Measurements from ENCODE around the gene GABRG3. TPM values are rescaled to one million over a fixed set of nuclear protein-coding genes. Genes with fewer than 3 reads are reported as not detected.

Gene GABRG3
- total RNA-seq, 4 donors from 2014 or later, result 0.67 to 3.0 TPM; not detected in 2

GRCh38 chr15:27064080-27064479 lies 93.1 kb downstream of the GABRG3 start:
- no peaks in the 10 kb centered on the region for H3K27me3 ChIP-seq
- no peaks in the 10 kb centered on the region for H3K4me1 ChIP-seq
- H3K4me3 ChIP-seq (replicated peaks in 1 of 3), result no peak overlapping the region
- TF ChIP-seq CTCF (IDR thresholded peaks at IDR 0.05) (no peak), POLR2A (IDR thresholded peaks at IDR 0.05) (no peak)
- no peaks in the 10 kb centered on the region for H3K9me3 ChIP-seq
- H3K36me3 ChIP-seq, result no peaks in the 10 kb centered on the region
- H3K27ac ChIP-seq, result no peak overlapping the region
- intact Hi-C loops (cut with DNase I), result no loop called here
- no peak for DNase-seq
- 94 to 96% methylated on average over 12 of the region's 12 CpGs for whole genome bisulfite sequencing, 2 donors

- WGBS, 2 donors, result 73 to 79% methylated on average over 7 of the region's 7 CpGs
- Histone ChIP-seq H3K27me3 (no peaks in the 10 kb centered on the region), H3K9me3 (no peaks in the 10 kb centered on the region), H3K36me3 (no peaks in the 10 kb centered on the region), H3K4me3 (replicated peaks in 1 of 3) (no peak overlapping the region), H3K27ac (no peak overlapping the region), H3K4me1 (no peaks in the 10 kb centered on the region)
- TF ChIP-seq CTCF (IDR thresholded peaks at IDR 0.05), result no peak
- no peak for TF ChIP-seq POLR2A (IDR thresholded peaks at IDR 0.05)
- no peak for DNase-seq
- intact Hi-C loops (cut with DNase I), result no loop called here
These were observed 94.2 kb downstream of the GABRG3 start for GRCh38 chr15:27065151-27065550.

- DNase-seq, result no peak
- no peaks in the 10 kb centered on the region for H3K27me3 ChIP-seq
- no peak overlapping the region for H3K27ac ChIP-seq
- H3K9me3 ChIP-seq, result no peaks in the 10 kb centered on the region
- no peaks in the 10 kb centered on the region for H3K36me3 ChIP-seq
- no peaks in the 10 kb centered on the region for H3K4me1 ChIP-seq
- 93% methylated on average over 4 of the region's 4 CpGs for WGBS, 2 donors
- no peak overlapping the region for H3K4me3 ChIP-seq (replicated peaks in 1 of 3)
- TF ChIP-seq POLR2A (IDR thresholded peaks at IDR 0.05) (no peak), CTCF (IDR thresholded peaks at IDR 0.05) (no peak)
- intact Hi-C loops (cut with DNase I), result no loop called here
These were observed 94.8 kb downstream of the GABRG3 start for GRCh38 chr15:27065785-27066184.

- intact Hi-C loops (cut with DNase I), result no loop called here
- Histone ChIP-seq H3K4me3 (replicated peaks in 1 of 3) (no peak overlapping the region), H3K27me3 (no peaks in the 10 kb centered on the region), H3K36me3 (no peaks in the 10 kb centered on the region), H3K9me3 (no peaks in the 10 kb centered on the region), H3K4me1 (no peaks in the 10 kb centered on the region), H3K27ac (no peak overlapping the region)
- DNase-seq, result no peak
- WGBS, 2 donors, result 76 to 84% methylated on average over 2 of the region's 2 CpGs
- TF ChIP-seq CTCF (IDR thresholded peaks at IDR 0.05), result no peak
- TF ChIP-seq POLR2A (IDR thresholded peaks at IDR 0.05), result no peak
These were observed 95.5 kb downstream of the GABRG3 start for GRCh38 chr15:27066446-27066845.

- TF ChIP-seq CTCF (IDR thresholded peaks at IDR 0.05) (no peak), POLR2A (IDR thresholded peaks at IDR 0.05) (no peak)
- H3K9me3 ChIP-seq, result no peaks in the 10 kb centered on the region
- WGBS, 2 donors, result 88 to 95% methylated on average over 12 of the region's 12 CpGs
- intact Hi-C loops (cut with DNase I), result no loop called here
- no peak for DNase-seq
- no peaks in the 10 kb centered on the region for H3K36me3 ChIP-seq
- H3K27ac ChIP-seq, result no peak overlapping the region
- H3K27me3 ChIP-seq, result no peaks in the 10 kb centered on the region
- H3K4me3 ChIP-seq (replicated peaks in 1 of 3), result no peak overlapping the region
- no peaks in the 10 kb centered on the region for H3K4me1 ChIP-seq
These were observed 96.2 kb downstream of the GABRG3 start for GRCh38 chr15:27067175-27067574.
